D721Med (cell line): Measurements from ENCODE around the gene MED15.

Source experiments
- DNase-seq: peaks from one replicate; pipeline ENCODE4 v3.0.0; 2011; ENCODE audit warnings: low spot score; ENCODE audit not compliant: insufficient read length
- FAIRE-seq: peaks from 2 replicates; lab custom pipeline; 2011; peaks lifted over from hg19 to GRCh38; lab: Jason Lieb, UNC
- TF ChIP-seq, protein P1 (sequence below): IDR thresholded peaks from 2 replicates; pipeline ENCODE4 v1.5.1; 2012; ENCODE audit warnings: mild to moderate bottlenecking, control low read depth; ENCODE audit not compliant: insufficient read depth; ENCODE audit errors: missing control alignments

MED15 gene

GRCh38 chr22:20574920-20575353 lies 67.5 kb downstream of the MED15 start:
- DNase-seq (no peak), FAIRE-seq (no peak)
- TF ChIP-seq, protein P1, sequence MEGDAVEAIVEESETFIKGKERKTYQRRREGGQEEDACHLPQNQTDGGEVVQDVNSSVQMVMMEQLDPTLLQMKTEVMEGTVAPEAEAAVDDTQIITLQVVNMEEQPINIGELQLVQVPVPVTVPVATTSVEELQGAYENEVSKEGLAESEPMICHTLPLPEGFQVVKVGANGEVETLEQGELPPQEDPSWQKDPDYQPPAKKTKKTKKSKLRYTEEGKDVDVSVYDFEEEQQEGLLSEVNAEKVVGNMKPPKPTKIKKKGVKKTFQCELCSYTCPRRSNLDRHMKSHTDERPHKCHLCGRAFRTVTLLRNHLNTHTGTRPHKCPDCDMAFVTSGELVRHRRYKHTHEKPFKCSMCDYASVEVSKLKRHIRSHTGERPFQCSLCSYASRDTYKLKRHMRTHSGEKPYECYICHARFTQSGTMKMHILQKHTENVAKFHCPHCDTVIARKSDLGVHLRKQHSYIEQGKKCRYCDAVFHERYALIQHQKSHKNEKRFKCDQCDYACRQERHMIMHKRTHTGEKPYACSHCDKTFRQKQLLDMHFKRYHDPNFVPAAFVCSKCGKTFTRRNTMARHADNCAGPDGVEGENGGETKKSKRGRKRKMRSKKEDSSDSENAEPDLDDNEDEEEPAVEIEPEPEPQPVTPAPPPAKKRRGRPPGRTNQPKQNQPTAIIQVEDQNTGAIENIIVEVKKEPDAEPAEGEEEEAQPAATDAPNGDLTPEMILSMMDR, result no peak

DNA sequence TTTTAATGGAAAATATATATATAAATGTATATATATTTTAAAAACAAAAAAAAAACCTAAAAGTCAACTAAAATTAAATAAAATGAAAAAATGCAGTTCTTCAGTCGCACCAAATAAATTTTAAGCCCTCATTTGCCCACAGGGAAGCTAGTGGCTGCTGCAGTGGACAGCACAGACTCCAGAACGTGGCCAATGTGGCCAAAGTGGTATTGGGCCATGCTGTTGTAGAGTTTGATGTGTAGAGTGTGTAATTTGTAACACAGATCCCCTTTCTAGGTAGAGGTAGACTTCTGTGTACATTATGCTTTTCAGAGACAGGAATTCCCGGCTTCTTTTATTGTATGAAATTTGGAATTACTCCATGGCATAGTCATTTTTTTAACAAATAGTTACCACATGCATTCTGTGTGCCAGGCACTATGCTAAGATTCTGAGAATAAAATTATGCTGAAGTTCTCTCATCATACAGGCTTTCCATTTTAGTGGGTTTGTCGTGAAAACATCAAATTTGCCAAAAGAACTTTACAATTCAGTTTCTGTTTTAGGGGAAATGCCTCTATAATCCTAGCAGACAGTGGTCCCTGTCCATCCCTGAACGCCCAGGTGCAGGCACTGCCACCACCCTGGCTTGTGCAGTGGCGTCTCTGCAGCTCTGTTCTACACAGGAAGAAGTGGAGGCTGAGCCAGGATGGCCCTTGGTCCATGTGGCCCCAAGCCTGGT lies 68.5 kb downstream of the MED15 start:
- DNase-seq, result no peak
- no peak for FAIRE-seq
- TF ChIP-seq, protein P1, result no peak

GRCh38 chr22:20576445-20576816 lies 69.0 kb downstream of the MED15 start:
- FAIRE-seq (no peak), DNase-seq (no peak)

GRCh38 chr22:20577045-20577444 lies 69.6 kb downstream of the MED15 start:
- FAIRE-seq (no peak), DNase-seq (no peak)
- TF ChIP-seq, protein P1, result no peak

More at GRCh38 chr22:20576445-20576816, 69.0 kb downstream of the MED15 start:
- TF ChIP-seq, protein P1, result no peak

- DNase-seq (no peak), FAIRE-seq (no peak)
- TF ChIP-seq, protein P1, result no peak
These were observed 70.2 kb downstream of the MED15 start for GRCh38 chr22:20577549-20577975.

GRCh38 chr22:20578192-20578591 lies 70.8 kb downstream of the MED15 start:
- TF ChIP-seq, protein P1, result no peak
- FAIRE-seq (no peak), DNase-seq (no peak)

DNA sequence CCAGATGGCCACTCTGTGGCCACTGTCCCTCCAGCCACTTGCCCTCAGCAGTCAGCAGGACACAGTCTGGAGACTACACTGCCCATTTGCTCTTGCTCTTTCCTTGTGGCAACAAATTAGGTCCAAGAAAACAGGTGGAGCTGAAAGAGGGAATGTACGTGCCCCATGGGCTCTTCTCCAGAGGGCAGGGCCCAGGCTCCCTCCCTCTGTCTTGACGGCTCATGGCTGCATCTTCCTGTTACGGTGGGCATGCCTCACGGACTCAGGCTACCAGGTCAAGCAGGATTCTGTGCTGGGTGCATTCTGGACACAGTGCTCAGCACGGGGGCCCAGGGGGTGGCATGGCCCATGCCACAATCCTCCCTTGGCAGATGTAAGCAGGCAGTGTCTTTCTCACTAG lies 71.3 kb downstream of the MED15 start:
- FAIRE-seq (no peak), DNase-seq (no peak)
- TF ChIP-seq, protein P1, result no peak
